HepG2 (cell line): ENCODE measurements around the gene DNAAF9. TPM values are rescaled to one million over a fixed set of nuclear protein-coding genes. Genes with fewer than 3 reads are reported as not detected.

Source experiments
- ATAC-seq: fragments of 200-7000 bp; cut with Tn5 transposase; 3 replicates; pipeline ENCODE4 v1.9.1; 2020; ENCODE audit warnings: mild to moderate bottlenecking, moderate library complexity
- BruUV-seq: library from RNA; stranded (reverse); fragments of 400-500 nt; replicated peaks from 2 replicates; lab custom pipeline; 2021; lab: Mats Ljungman, UMichigan
- CTCF ChIA-PET: fragments of 300-600 bp; formaldehyde crosslinking; extraction: SDS; loops from one replicate; lab custom pipeline; 2021; ENCODE audit warnings: low total read pairs, inconsistent platforms, low intra/inter-chr PET ratio; lab: Yijun Ruan, JAX
- POLR2A ChIA-PET: fragments of 350-600 bp; sonication (Branson Sonifier 250); formaldehyde crosslinking; loops from one replicate; lab custom pipeline; 2020; ENCODE audit warnings: antibody characterized with exemption, inconsistent platforms; lab: Yijun Ruan, JAX
- DNase-seq: peaks from one replicate; pipeline ENCODE4 v3.0.0-alpha.2; 2015; ENCODE audit warnings: low spot score
- FAIRE-seq: peaks from 3 replicates; lab custom pipeline; 2011; peaks lifted over from hg19 to GRCh38; lab: Jason Lieb, UNC
- H2AFZ ChIP-seq: one replicate; pipeline ENCODE4 v1.6.1; 2011; ENCODE audit warnings: low read length, inconsistent platforms
- H3K27ac ChIP-seq: fragments of 300-600 bp; 3 replicates; pipeline ENCODE4 v1.8.0; 2011; ENCODE audit warnings: mixed run types, mild to moderate bottlenecking, mixed read lengths, low read length, inconsistent platforms; ENCODE audit not compliant: insufficient read depth; ENCODE audit errors: extremely low read length
- H3K27me3 ChIP-seq, 2 experiments: fragments of 200-600 bp in 1 of 2; 2 replicates in 1 of 2; 3 replicates in 1 of 2; pipeline versions ENCODE4 v1.6.0 to v1.8.0; 2011; ENCODE audit warnings: low read length in 2 of 2, mild to moderate bottlenecking in 2 of 2, moderate library complexity in 2 of 2, inconsistent platforms in 1 of 2; ENCODE audit not compliant: insufficient read depth in 2 of 2, control insufficient read depth in 1 of 2
- H3K36me3 ChIP-seq, 2 experiments: fragments of 200-600 bp in 1 of 2; replicated peaks in 1 of 2; 2 replicates in 1 of 2; 3 replicates in 1 of 2; pipeline versions ENCODE4 v1.5.1 to v1.8.0; 2011; ENCODE audit warnings: low read length in 2 of 2, inconsistent platforms in 1 of 2; ENCODE audit not compliant: insufficient read depth in 2 of 2, control insufficient read depth in 1 of 2
- H3K4me1 ChIP-seq: 2 replicates; pipeline ENCODE4 v1.5.1; 2012; ENCODE audit warnings: low read length, inconsistent platforms; ENCODE audit not compliant: insufficient read depth
- H3K4me2 ChIP-seq: 2 replicates; pipeline ENCODE4 v1.6.0; 2011; ENCODE audit warnings: low read depth, low read length, inconsistent platforms
- H3K4me3 ChIP-seq, 3 experiments: fragments of 200-600 bp in 1 of 3; sonication (generic), shearing (Covaris generic) in 1 of 3; replicated peaks in 1 of 3; 2 replicates each; pipeline ENCODE4 v1.5.1; 2011 to 2016; ENCODE audit warnings: low read length in 3 of 3, inconsistent platforms in 2 of 3, low read depth in 2 of 3, mild to moderate bottlenecking in 2 of 3, control low read depth in 1 of 3, mixed read lengths in 1 of 3; ENCODE audit not compliant: insufficient read depth in 1 of 3
- H3K79me2 ChIP-seq: one replicate; pipeline ENCODE4 v1.6.1; 2011; ENCODE audit warnings: low read length, inconsistent platforms; ENCODE audit not compliant: insufficient read depth
- H3K9ac ChIP-seq: 2 replicates; pipeline ENCODE4 v1.6.0; 2011; ENCODE audit warnings: mild to moderate bottlenecking, low read depth, low read length, inconsistent platforms; ENCODE audit not compliant: insufficient read depth
- H3K9me3 ChIP-seq: 2 replicates; pipeline ENCODE4 v1.5.1; 2012; ENCODE audit warnings: mild to moderate bottlenecking, low read length
- H4K20me1 ChIP-seq: 2 replicates; pipeline ENCODE4 v1.6.0; 2011; ENCODE audit warnings: inconsistent platforms, mild to moderate bottlenecking, low read length, moderate library complexity; ENCODE audit not compliant: insufficient read depth
- ASH2L ChIP-seq: fragments of 300-600, 200-600 bp; sonication (generic); IDR thresholded peaks from 2 replicates; pipeline ENCODE4 v1.7.0; 2017; ENCODE audit warnings: low read depth, mild to moderate bottlenecking, moderate library complexity, mixed read lengths, low read length; ENCODE audit not compliant: insufficient read length
- CBX1 ChIP-seq: IDR thresholded peaks from one replicate; pipeline ENCODE4 v1.6.1; 2016; ENCODE audit warnings: antibody characterized with exemption, low read depth
- CBX5 ChIP-seq: sonication (generic); formaldehyde crosslinking; IDR thresholded peaks from 2 replicates; pipeline ENCODE4 v1.4.0; 2020; ENCODE audit warnings: missing genetic modification reagents, borderline replicate concordance
- GATAD2A ChIP-seq: IDR thresholded peaks from 2 replicates; pipeline ENCODE4 v1.6.1; 2016
- GPBP1L1 ChIP-seq: sonication (generic); formaldehyde crosslinking; IDR thresholded peaks from 2 replicates; pipeline ENCODE4 v1.5.0; 2020; ENCODE audit warnings: mild to moderate bottlenecking, missing genetic modification reagents
- GPN1 ChIP-seq: sonication (generic); formaldehyde crosslinking; IDR thresholded peaks from 2 replicates; pipeline ENCODE4 v1.5.1; 2020; ENCODE audit warnings: missing genetic modification reagents, borderline replicate concordance
- HHEX ChIP-seq: IDR thresholded peaks from 2 replicates; pipeline ENCODE4 v1.6.1; 2016; ENCODE audit warnings: control low read depth
- MLX ChIP-seq: IDR thresholded peaks from 2 replicates; pipeline ENCODE4 v1.6.1; 2016
- NR2F2 ChIP-seq: IDR thresholded peaks from 2 replicates; pipeline ENCODE4 v1.6.1; 2012; ENCODE audit warnings: low read depth, inconsistent platforms, borderline replicate concordance
- PITX1 ChIP-seq: sonication (generic); formaldehyde crosslinking; IDR thresholded peaks from 2 replicates; pipeline ENCODE4 v1.5.1; 2020; ENCODE audit warnings: mild to moderate bottlenecking, missing genetic modification reagents
- POLR2A ChIP-seq, 2 experiments: IDR thresholded peaks; 2 replicates each; pipeline ENCODE4 v1.6.1; 2011; ENCODE audit warnings: low read depth in 2 of 2, low read length in 2 of 2, mild to moderate bottlenecking in 1 of 2, moderate library complexity in 1 of 2; ENCODE audit not compliant: insufficient read depth in 1 of 2
- REXO4 ChIP-seq: sonication (generic); formaldehyde crosslinking; IDR thresholded peaks from 2 replicates; pipeline ENCODE4 v1.8.0; 2022; ENCODE audit warnings: missing genetic modification reagents, mild to moderate bottlenecking, borderline replicate concordance
- RXRB ChIP-seq: IDR thresholded peaks from 2 replicates; pipeline ENCODE4 v1.6.1; 2016; ENCODE audit warnings: borderline replicate concordance, missing genetic modification reagents, missing compliant biosample characterization
- SRSF4 ChIP-seq: fragments of 200-400 bp; formaldehyde crosslinking; IDR thresholded peaks from one replicate; pipeline ENCODE4 v1.6.1; 2018; ENCODE audit warnings: mild to moderate bottlenecking, low read depth, low read length, moderate library complexity; ENCODE audit not compliant: poor library complexity, severe bottlenecking
- STAT6 ChIP-seq: sonication (generic); formaldehyde crosslinking; IDR thresholded peaks from 2 replicates; pipeline ENCODE4 v1.4.0; 2020; ENCODE audit warnings: missing genetic modification reagents, mild to moderate bottlenecking, borderline replicate concordance
- ZBTB7A ChIP-seq: sonication (generic); formaldehyde crosslinking; IDR thresholded peaks from 2 replicates; pipeline ENCODE4 v1.8.0; 2022; ENCODE audit warnings: mild to moderate bottlenecking, missing genetic modification reagents
- ZEB1 ChIP-seq: IDR thresholded peaks from 2 replicates; pipeline ENCODE4 v1.6.1; 2012; ENCODE audit warnings: mild to moderate bottlenecking, low read depth, inconsistent platforms; ENCODE audit not compliant: insufficient replicate concordance
- ZNF180 ChIP-seq: sonication (generic); formaldehyde crosslinking; IDR thresholded peaks from 2 replicates; pipeline ENCODE4 v1.4.0; 2020; ENCODE audit warnings: low read depth, missing genetic modification reagents, borderline replicate concordance
- ZNF549 ChIP-seq: sonication (generic); formaldehyde crosslinking; IDR thresholded peaks from 2 replicates; pipeline ENCODE4 v1.5.0; 2020; ENCODE audit warnings: missing genetic modification reagents
- ZNF552 ChIP-seq: sonication (generic); formaldehyde crosslinking; IDR thresholded peaks from 2 replicates; pipeline ENCODE4 v1.9.0; 2022; ENCODE audit warnings: missing genetic modification reagents, mild to moderate bottlenecking, borderline replicate concordance
- ZNF773 ChIP-seq: sonication (generic); formaldehyde crosslinking; IDR thresholded peaks from 2 replicates; pipeline ENCODE4 v1.4.0; 2020; ENCODE audit warnings: missing genetic modification reagents, borderline replicate concordance
- ZNF784 ChIP-seq: sonication (generic); formaldehyde crosslinking; IDR thresholded peaks from 2 replicates; pipeline ENCODE4 v1.5.1; 2020; ENCODE audit warnings: missing genetic modification reagents, mild to moderate bottlenecking, borderline replicate concordance
- WGBS: methylation state at CpG from one replicate; pipeline ENCODE4 v1.1.6; 2017; ENCODE audit warnings: low lambda C conversion rate; 5-methylcytosine and 5-hydroxymethylcytosine counted together
- in situ Hi-C: cut with HindIII; loops from 2 replicates; pipeline ENCODE4 v1.10.0; 2017; ENCODE audit warnings: low pct_unique_long_range_greater_than_20kb; ENCODE audit not compliant: extremely low pct_ligation_motif_present
- intact Hi-C: fragments of 100-400 bp; cut with micrococcal nuclease; formaldehyde crosslinking; loops from one replicate; pipeline ENCODE4 v1.10.0; 2022; ENCODE audit not compliant: unreplicated experiment
- polyA plus RNA-seq, 8 experiments: library from polyadenylated mRNA; depleted of rRNA in 3 of 8; stranded (reverse) in 7 of 8; unstranded in 1 of 8; fragments of >200 nt; fragmentation: Illumina TruSeq in 4 of 8; extraction: Trizol in 4 of 8; gene quantifications; 2 replicates each; pipeline versions ENCODE4 v1.2.1 to v1.2.3, GENCODE V29; 2011 to 2016; ENCODE audit warnings: low read depth in 4 of 8, missing spikeins in 1 of 8, mixed read lengths in 1 of 8; ENCODE audit not compliant: insufficient read depth in 1 of 8
- total RNA-seq, 5 experiments: library from RNA; depleted of rRNA; stranded (reverse); fragments of >200 nt; fragmentation: Illumina TruSeq; extraction: Trizol; gene quantifications; 2 replicates each; pipeline ENCODE4 v1.2.3, GENCODE V29; 2016; ENCODE audit warnings: low read depth in 1 of 5

The DNAAF9 gene
- total and polyA plus RNA-seq, 2 of the 13 experiments (the other 11 are each of a cell fraction or from before 2014, with no cell fraction given) = 10.5 to 14.9 TPM

GRCh38 chr20:3432844-3433243 is 25.4 kb upstream of the DNAAF9 start:
- CTCF ChIA-PET = no interaction called here
- TF ChIP-seq ZNF552 = no peak
- no peak for TF ChIP-seq ZNF180 (CRISPR knock-in tag)
- TF ChIP-seq PITX1 (CRISPR knock-in tag) = peak; percentile 66; the same call in 1 of the 2 replicates
- peak; percentile 51; the same call in 1 of the 2 replicates for TF ChIP-seq RXRB (CRISPR knock-in tag)
- no peak for TF ChIP-seq ZBTB7A
- peak; percentile 47; the same call in 1 of the 2 replicates for TF ChIP-seq NR2F2
- no peak for TF ChIP-seq REXO4 (CRISPR knock-in tag)
- no peak for TF ChIP-seq GPN1 (CRISPR knock-in tag)
- TF ChIP-seq MLX (CRISPR knock-in tag) = 0 out of 2 replicates have a peak, but pooled peaks have one; percentile 55
- TF ChIP-seq HHEX (CRISPR knock-in tag) = no peak
- TF ChIP-seq CBX5 (CRISPR knock-in tag) = no peak
- no peak for TF ChIP-seq ASH2L
- TF ChIP-seq SRSF4 = no peak
- TF ChIP-seq ZNF784 (CRISPR knock-in tag) = 0 out of 2 replicates have a peak, but pooled peaks have one; percentile 48
- TF ChIP-seq POLR2A (IDR thresholded peaks at IDR 0.05; ENCODE audit: insufficient read depth in 1 of 2, low read depth in 2 of 2, low read length in 2 of 2) = no peak
- no peak for TF ChIP-seq STAT6 (CRISPR knock-in tag)
- no peak for TF ChIP-seq ZNF549 (CRISPR knock-in tag)
- TF ChIP-seq GATAD2A (CRISPR knock-in tag) = peak; percentile 52
- no peak for TF ChIP-seq GPBP1L1 (CRISPR knock-in tag)
- no peak for TF ChIP-seq ZEB1
- no peak for TF ChIP-seq ZNF773 (CRISPR knock-in tag)
- TF ChIP-seq CBX1 = no peak

More at GRCh38 chr20:3432844-3433243, 25.4 kb upstream of the DNAAF9 start:
- POLR2A ChIA-PET = no interaction called here
- no peak for FAIRE-seq
- Histone ChIP-seq H3K4me3 (no peak overlapping the region), H3K36me3 (no peaks in the 10 kb centered on the region), H3K79me2 (no peaks in the 10 kb centered on the region), H4K20me1 (no peaks in the 10 kb centered on the region), H3K9me3 (no peaks in the 10 kb centered on the region), H3K27ac (no peak overlapping the region), H3K27me3 (peaks cover 0 to 3% of the 10 kb centered on the region in 2 experiments; a peak in 1 of 5 replicates), H3K4me1 (peaks cover 39% of the 10 kb centered on the region), H3K9ac (no peak overlapping the region), H3K4me2 (peak overlapping the region; percentile 61), H2AFZ (no peak overlapping the region)
- WGBS = 0% methylated on average over 3 of the region's 3 CpGs
- in situ Hi-C loops (no loop called here), intact Hi-C loops (no loop called here)
- no peak for DNase-seq
- peak; percentile 45 for ATAC-seq
- no TSS peak for BruUV-seq
